HepG2 (cell line): ENCODE measurements around the gene ATP5F1A. TPM values are rescaled to one million over a fixed set of nuclear protein-coding genes. Genes with fewer than 3 reads are reported as not detected.

Experiments used
- polyA plus RNA-seq, 8 experiments: library from polyadenylated mRNA; depleted of rRNA in 3 of 8; stranded (reverse) in 7 of 8; unstranded in 1 of 8; fragments of >200 nt; fragmentation: Illumina TruSeq in 4 of 8; extraction: Trizol in 4 of 8; gene quantifications; 2 replicates each; pipeline versions ENCODE4 v1.2.1 to v1.2.3, GENCODE V29; 2011 to 2016; ENCODE audit warnings: low read depth in 4 of 8, missing spikeins in 1 of 8, mixed read lengths in 1 of 8; ENCODE audit not compliant: insufficient read depth in 1 of 8
- small RNA-seq, 3 experiments: library from RNA; depleted of rRNA; stranded (forward); fragments of <200 nt; gene quantifications; one replicate each; pipeline ENCODE3, GENCODE V24; 2012; ENCODE audit warnings: low read depth in 2 of 3, low replicate concordance in 1 of 3; ENCODE audit not compliant: insufficient read length in 3 of 3, insufficient read depth in 2 of 3
- total RNA-seq, 5 experiments: library from RNA; depleted of rRNA; stranded (reverse); fragments of >200 nt; fragmentation: Illumina TruSeq; extraction: Trizol; gene quantifications; 2 replicates each; pipeline ENCODE4 v1.2.3, GENCODE V29; 2016; ENCODE audit warnings: low read depth in 1 of 5

The ATP5F1A gene
- total and polyA plus RNA-seq, 2 of the 13 experiments (the other 11 are each of a cell fraction or from before 2014, with no cell fraction given) = 459 to 922 TPM

Small RNA genes lying within 50 kb of the gene (small RNA-seq; reads per million reads assigned to genes)
- gene RNU6-1278P (0 reads per million in 3 experiments), gene RNY4P37 (0 reads per million in 3 experiments)

Other genes with a start within 250 kb of the ATP5F1A start
- gene EPG5, start 131.0 kb downstream of the ATP5F1A start, total RNA-seq (2016; rRNA removed; fragmentation: Illumina TruSeq; extraction: Trizol) = 6.7 and 13.3 TPM in 2 replicates
- 7.1 and 9.3 TPM in 2 replicates for gene EPG5, start 131.0 kb downstream of the ATP5F1A start, polyA plus RNA-seq (2011; rRNA removed)
- 0.27 and 0.51 TPM in 2 replicates for gene PSTPIP2, start 26.0 kb downstream of the ATP5F1A start, total RNA-seq (2016; rRNA removed; fragmentation: Illumina TruSeq; extraction: Trizol)
- gene PSTPIP2, start 26.0 kb downstream of the ATP5F1A start, polyA plus RNA-seq (2011; rRNA removed) = 0.24 and 0.25 TPM in 2 replicates
- gene HAUS1, start 6.1 kb upstream of the ATP5F1A start, total RNA-seq (2016; rRNA removed; fragmentation: Illumina TruSeq; extraction: Trizol) = 59.2 and 90.3 TPM in 2 replicates
- gene HAUS1, start 6.1 kb upstream of the ATP5F1A start, polyA plus RNA-seq (2011; rRNA removed) = 13.2 and 20.6 TPM in 2 replicates